Gastrocnemius medialis (tissue), 4 donors: ENCODE measurements around the gene LIMCH1.

Experiments used
- POLR2A ChIP-seq, 2 donors: fragments of 450-650 bp; IDR thresholded peaks; one replicate each; pipeline ENCODE4 v1.6.1; 2017; ENCODE audit warnings: antibody characterized with exemption in 2 of 2, mild to moderate bottlenecking in 2 of 2, moderate library complexity in 2 of 2
- TF ChIP-seq, protein P1 (sequence below), 5 experiments: fragments of 450-650 bp in 3 of 5; fragments of 200-600 bp in 2 of 5; sonication (generic) in 2 of 5; IDR thresholded peaks in 4 of 5; conservative IDR thresholded peaks in 1 of 5; 1 replicate in 4 of 5; 2 replicates in 1 of 5; pipeline ENCODE4 v1.5.1; 2016 to 2019; ENCODE audit warnings: antibody characterized with exemption in 5 of 5, mild to moderate bottlenecking in 3 of 5, moderate library complexity in 3 of 5

- TF ChIP-seq, protein P1, sequence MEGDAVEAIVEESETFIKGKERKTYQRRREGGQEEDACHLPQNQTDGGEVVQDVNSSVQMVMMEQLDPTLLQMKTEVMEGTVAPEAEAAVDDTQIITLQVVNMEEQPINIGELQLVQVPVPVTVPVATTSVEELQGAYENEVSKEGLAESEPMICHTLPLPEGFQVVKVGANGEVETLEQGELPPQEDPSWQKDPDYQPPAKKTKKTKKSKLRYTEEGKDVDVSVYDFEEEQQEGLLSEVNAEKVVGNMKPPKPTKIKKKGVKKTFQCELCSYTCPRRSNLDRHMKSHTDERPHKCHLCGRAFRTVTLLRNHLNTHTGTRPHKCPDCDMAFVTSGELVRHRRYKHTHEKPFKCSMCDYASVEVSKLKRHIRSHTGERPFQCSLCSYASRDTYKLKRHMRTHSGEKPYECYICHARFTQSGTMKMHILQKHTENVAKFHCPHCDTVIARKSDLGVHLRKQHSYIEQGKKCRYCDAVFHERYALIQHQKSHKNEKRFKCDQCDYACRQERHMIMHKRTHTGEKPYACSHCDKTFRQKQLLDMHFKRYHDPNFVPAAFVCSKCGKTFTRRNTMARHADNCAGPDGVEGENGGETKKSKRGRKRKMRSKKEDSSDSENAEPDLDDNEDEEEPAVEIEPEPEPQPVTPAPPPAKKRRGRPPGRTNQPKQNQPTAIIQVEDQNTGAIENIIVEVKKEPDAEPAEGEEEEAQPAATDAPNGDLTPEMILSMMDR (IDR thresholded peaks at IDR 0.05 in 4 of 5, conservative IDR thresholded peaks at IDR 0.05 in 1 of 5): no peak
- TF ChIP-seq POLR2A (IDR thresholded peaks at IDR 0.05): no peak
Observed at GRCh38 chr4:41635441-41635840, 97.5 kb downstream of the LIMCH1 start.
